HepG2 (cell line): ENCODE data around the gene DOCK4. TPM values are rescaled to one million over a fixed set of nuclear protein-coding genes. Genes with fewer than 3 reads are reported as not detected.

Experiments
- AKNA ChIP-seq: sonication (generic); formaldehyde crosslinking; IDR thresholded peaks from 2 replicates; pipeline ENCODE4 v1.4.0; 2020; ENCODE audit warnings: missing genetic modification reagents, borderline replicate concordance
- GTF2F1 ChIP-seq: fragments of 150-350 bp; IDR thresholded peaks from 2 replicates; pipeline ENCODE4 v1.6.1; 2014; ENCODE audit warnings: low read length
- HIVEP1 ChIP-seq: sonication (generic); formaldehyde crosslinking; IDR thresholded peaks from 2 replicates; pipeline ENCODE4 v1.4.0; 2020; ENCODE audit warnings: mild to moderate bottlenecking, missing genetic modification reagents
- HNF4G ChIP-seq, 2 experiments: sonication (generic) in 1 of 2; formaldehyde crosslinking in 1 of 2; IDR thresholded peaks; 2 replicates each; pipeline versions ENCODE4 v1.4.0 to v1.6.1; 2011 to 2020; ENCODE audit warnings: borderline replicate concordance in 2 of 2, low read depth in 2 of 2, mild to moderate bottlenecking in 2 of 2, low read length in 1 of 2, missing genetic modification reagents in 1 of 2, moderate library complexity in 1 of 2
- IKZF4 ChIP-seq: sonication (generic); formaldehyde crosslinking; IDR thresholded peaks from 2 replicates; pipeline ENCODE4 v1.5.1; 2020; ENCODE audit warnings: borderline replicate concordance, mild to moderate bottlenecking, low read depth, missing genetic modification reagents; ENCODE audit errors: not compliant biosample characterization
- KLF12 ChIP-seq: sonication (generic); formaldehyde crosslinking; IDR thresholded peaks from 2 replicates; pipeline ENCODE4 v1.4.0; 2020; ENCODE audit warnings: missing genetic modification reagents, borderline replicate concordance
- MBD4 ChIP-seq: IDR thresholded peaks from 2 replicates; pipeline ENCODE4 v1.6.1; 2012; ENCODE audit warnings: low read length, inconsistent platforms, borderline replicate concordance
- PAWR ChIP-seq: sonication (generic); formaldehyde crosslinking; IDR thresholded peaks from 2 replicates; pipeline ENCODE4 v1.4.0; 2020; ENCODE audit warnings: missing genetic modification reagents, mild to moderate bottlenecking, borderline replicate concordance
- RELA ChIP-seq: sonication (generic); formaldehyde crosslinking; IDR thresholded peaks from 2 replicates; pipeline ENCODE4 v1.4.0; 2020; ENCODE audit warnings: missing genetic modification reagents
- SALL2 ChIP-seq: sonication (generic); formaldehyde crosslinking; IDR thresholded peaks from 2 replicates; pipeline ENCODE4 v1.8.1; 2023; ENCODE audit warnings: mild to moderate bottlenecking, missing genetic modification reagents, inconsistent platforms
- SAP130 ChIP-seq: IDR thresholded peaks from 2 replicates; pipeline ENCODE4 v1.6.1; 2016; ENCODE audit warnings: low read depth
- SMAD9 ChIP-seq: sonication (generic); formaldehyde crosslinking; IDR thresholded peaks from 2 replicates; pipeline ENCODE4 v1.5.1; 2020; ENCODE audit warnings: mild to moderate bottlenecking, missing genetic modification reagents
- SNRNP70 ChIP-seq: fragments of 200-400 bp; formaldehyde crosslinking; IDR thresholded peaks from 2 replicates; pipeline ENCODE4 v1.6.1; 2017; ENCODE audit warnings: mild to moderate bottlenecking, low read depth, low read length, moderate library complexity
- STAG1 ChIP-seq: sonication (generic); formaldehyde crosslinking; IDR thresholded peaks from 2 replicates; pipeline ENCODE4 v1.4.0; 2020; ENCODE audit warnings: missing genetic modification reagents
- SUZ12 ChIP-seq: fragments of 150-350 bp; IDR thresholded peaks from 2 replicates; pipeline ENCODE4 v1.6.1; 2014; ENCODE audit warnings: low read depth, low read length
- ZBTB43 ChIP-seq: sonication (generic); formaldehyde crosslinking; conservative IDR thresholded peaks from 2 replicates; pipeline ENCODE4 v1.4.0; 2020; ENCODE audit warnings: missing genetic modification reagents
- ZNF282 ChIP-seq: fragments of 450-650 bp; IDR thresholded peaks from 2 replicates; pipeline ENCODE4 v1.6.1; 2018; ENCODE audit not compliant: partially characterized antibody
- ZNF317 ChIP-seq: sonication (generic); formaldehyde crosslinking; IDR thresholded peaks from 2 replicates; pipeline ENCODE4 v1.5.0; 2020; ENCODE audit warnings: mild to moderate bottlenecking, missing genetic modification reagents
- ZNF430 ChIP-seq: sonication (generic); formaldehyde crosslinking; IDR thresholded peaks from 2 replicates; pipeline ENCODE4 v1.9.0; 2021; ENCODE audit warnings: mild to moderate bottlenecking, missing genetic modification reagents
- ZNF580 ChIP-seq: IDR thresholded peaks from 2 replicates; pipeline ENCODE4 v1.6.1; 2016; ENCODE audit warnings: low read depth, borderline replicate concordance
- ZNF674 ChIP-seq: sonication (generic); formaldehyde crosslinking; IDR thresholded peaks from 2 replicates; pipeline ENCODE4 v1.5.0; 2020; ENCODE audit warnings: low read depth, mild to moderate bottlenecking, missing genetic modification reagents
- ZNF747 ChIP-seq: sonication (generic); formaldehyde crosslinking; IDR thresholded peaks from 2 replicates; pipeline ENCODE4 v1.8.1; 2023; ENCODE audit warnings: missing genetic modification reagents, mild to moderate bottlenecking, borderline replicate concordance
- ZNF841 ChIP-seq: sonication (generic); formaldehyde crosslinking; IDR thresholded peaks from 2 replicates; pipeline ENCODE4 v1.8.1; 2023; ENCODE audit warnings: missing genetic modification reagents, borderline replicate concordance
- ZSCAN29 ChIP-seq: sonication (generic); formaldehyde crosslinking; conservative IDR thresholded peaks from 2 replicates; pipeline ENCODE4 v1.4.0; 2020; ENCODE audit warnings: mild to moderate bottlenecking, missing genetic modification reagents
- polyA plus RNA-seq, 8 experiments: library from polyadenylated mRNA; depleted of rRNA in 3 of 8; stranded (reverse) in 7 of 8; unstranded in 1 of 8; fragments of >200 nt; fragmentation: Illumina TruSeq in 4 of 8; extraction: Trizol in 4 of 8; gene quantifications; 2 replicates each; pipeline versions ENCODE4 v1.2.1 to v1.2.3, GENCODE V29; 2011 to 2016; ENCODE audit warnings: low read depth in 4 of 8, missing spikeins in 1 of 8, mixed read lengths in 1 of 8; ENCODE audit not compliant: insufficient read depth in 1 of 8
- total RNA-seq, 5 experiments: library from RNA; depleted of rRNA; stranded (reverse); fragments of >200 nt; fragmentation: Illumina TruSeq; extraction: Trizol; gene quantifications; 2 replicates each; pipeline ENCODE4 v1.2.3, GENCODE V29; 2016; ENCODE audit warnings: low read depth in 1 of 5

DOCK4 gene
- total and polyA plus RNA-seq, 2 of the 13 experiments (the other 11 are each of a cell fraction or from before 2014, with no cell fraction given), result 13.5 to 17.4 TPM

- TF ChIP-seq SAP130 (CRISPR knock-in tag), result peak; percentile 84
- TF ChIP-seq ZNF580 (CRISPR knock-in tag), result no peak
- TF ChIP-seq ZSCAN29 (CRISPR knock-in tag), result peak; percentile 67; the same call in 1 of the 2 replicates
- TF ChIP-seq SMAD9 (CRISPR knock-in tag), result no peak
- TF ChIP-seq HIVEP1 (CRISPR knock-in tag), result peak; percentile 57; the same call in 1 of the 2 replicates
- TF ChIP-seq SNRNP70, result no peak
- peak; percentile 71 for TF ChIP-seq ZNF430 (CRISPR knock-in tag)
- peak; percentile 83 for TF ChIP-seq SUZ12
- no peak for TF ChIP-seq SALL2
- no peak; the same call in 1 of the 2 replicates for TF ChIP-seq ZBTB43 (CRISPR knock-in tag)
- TF ChIP-seq AKNA (CRISPR knock-in tag), result no peak
- TF ChIP-seq PAWR, result no peak
- no peak for TF ChIP-seq HNF4G (IDR thresholded peaks at IDR 0.05; ENCODE audit: borderline replicate concordance, low read depth, low read length)
- TF ChIP-seq HNF4G (CRISPR knock-in tag; IDR thresholded peaks at IDR 0.05; ENCODE audit: borderline replicate concordance, low read depth), result no peak
- TF ChIP-seq ZNF747 (CRISPR knock-in tag), result no peak
- TF ChIP-seq ZNF282, result no peak
- TF ChIP-seq MBD4, result no peak
- no peak for TF ChIP-seq ZNF674 (CRISPR knock-in tag)
- no peak for TF ChIP-seq ZNF841
- peak; percentile 39 for TF ChIP-seq STAG1 (CRISPR knock-in tag)
- TF ChIP-seq ZNF317, result 0 out of 2 replicates have a peak, but pooled peaks have one; percentile 51
- no peak for TF ChIP-seq IKZF4 (CRISPR knock-in tag)
- no peak for TF ChIP-seq RELA (CRISPR knock-in tag)
- no peak for TF ChIP-seq KLF12 (CRISPR knock-in tag)
- TF ChIP-seq GTF2F1, result no peak
Measured at GRCh38 chr7:112206238-112206990, at the start of gene DOCK4, which contains the start of gene ZNF277 (continued).
